DOHH2 (cell line): ENCODE results near the gene PLA2G4E.

Source experiments
- H3F3A ChIP-seq: fragments of 200-600 bp; sonication (generic), shearing (Covaris generic); 2 replicates; pipeline ENCODE4 v1.6.0; 2016; ENCODE audit warnings: antibody characterized with exemption, mild to moderate bottlenecking; ENCODE audit not compliant: control insufficient read depth, insufficient read depth
- H3K27ac ChIP-seq: fragments of 200-600 bp; sonication (generic); 2 replicates; pipeline ENCODE4 v1.5.1; 2014; ENCODE audit warnings: low read depth, mild to moderate bottlenecking, low read length, moderate library complexity
- H3K27me3 ChIP-seq: fragments of 200-600 bp; sonication (generic); 2 replicates; pipeline ENCODE4 v1.6.1; 2014; ENCODE audit warnings: mild to moderate bottlenecking, low read length, mixed read lengths; ENCODE audit not compliant: control insufficient read depth
- H3K36me3 ChIP-seq: fragments of 200-600 bp; sonication (generic); 2 replicates; pipeline ENCODE4 v1.6.1; 2014; ENCODE audit warnings: mild to moderate bottlenecking, low read length, moderate library complexity, mixed read lengths; ENCODE audit not compliant: control insufficient read depth
- H3K4me1 ChIP-seq: fragments of 200-600 bp; sonication (generic); 2 replicates; pipeline ENCODE4 v1.6.1; 2014; ENCODE audit warnings: mild to moderate bottlenecking, low read length, mixed read lengths; ENCODE audit not compliant: control insufficient read depth
- H3K4me2 ChIP-seq: fragments of 200-600 bp; sonication (generic); 2 replicates; pipeline ENCODE4 v1.6.0; 2014; ENCODE audit warnings: mild to moderate bottlenecking, low read length, moderate library complexity
- H3K4me3 ChIP-seq: fragments of 200-600 bp; sonication (generic); 2 replicates; pipeline ENCODE4 v1.5.1; 2014; ENCODE audit warnings: mild to moderate bottlenecking, low read length, mixed read lengths
- H3K79me2 ChIP-seq: fragments of 200-600 bp; sonication (generic); 2 replicates; pipeline ENCODE4 v1.6.1; 2014; ENCODE audit warnings: mild to moderate bottlenecking, low read length, mixed read lengths; ENCODE audit not compliant: control insufficient read depth
- H3K9me2 ChIP-seq: fragments of 200-600 bp; sonication (generic); replicated peaks from 2 replicates; pipeline ENCODE4 v1.6.1; 2014; ENCODE audit warnings: mild to moderate bottlenecking, low read length, mixed read lengths; ENCODE audit not compliant: control insufficient read depth
- H3K9me3 ChIP-seq: fragments of 200-600 bp; sonication (generic); 2 replicates; pipeline ENCODE4 v1.6.1; 2014; ENCODE audit warnings: antibody characterized with exemption, low read length, mixed read lengths; ENCODE audit not compliant: control insufficient read depth, insufficient read depth
- H4K20me1 ChIP-seq: fragments of 200-600 bp; sonication (generic); 2 replicates; pipeline ENCODE4 v1.6.0; 2014; ENCODE audit warnings: low read depth, mild to moderate bottlenecking, antibody characterized with exemption, low read length, moderate library complexity; ENCODE audit not compliant: control insufficient read depth, insufficient read depth
- EZH2phosphoT487 ChIP-seq: fragments of 200-600 bp; sonication (generic); IDR thresholded peaks from 2 replicates; pipeline ENCODE4 v1.6.1; 2017; ENCODE audit warnings: borderline replicate concordance, mild to moderate bottlenecking, antibody characterized with exemption, low read length, moderate library complexity, mixed read lengths
- TF ChIP-seq, protein P1 (sequence below): fragments of 200-600 bp; sonication (generic); IDR thresholded peaks from one replicate; pipeline ENCODE4 v1.5.1; 2014; ENCODE audit warnings: antibody characterized with exemption, mild to moderate bottlenecking, low read depth, low read length; ENCODE audit not compliant: poor library complexity, severe bottlenecking

Gene PLA2G4E

DNA sequence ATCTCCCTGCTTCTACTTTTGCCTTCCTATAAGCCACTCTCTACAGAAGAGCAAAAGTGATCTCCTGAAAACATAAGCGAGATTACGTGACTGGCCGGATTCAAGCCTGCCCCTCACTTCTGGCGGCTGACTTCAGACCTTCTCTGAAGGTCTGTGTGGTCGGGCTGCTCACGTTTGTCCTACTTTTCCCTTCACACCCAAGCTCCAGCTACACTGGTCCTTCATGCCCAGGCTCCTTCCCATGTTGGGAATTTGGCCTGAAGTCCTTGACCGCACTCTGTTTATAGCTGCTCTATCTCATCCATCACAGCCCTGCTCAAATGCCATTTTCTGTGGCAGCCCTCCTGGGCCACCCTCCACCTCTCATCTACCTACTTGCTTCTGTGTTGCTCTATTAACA, 6.7 kb upstream of the PLA2G4E start:
- no peak overlapping the region for H3K4me3 ChIP-seq
- H3K27ac ChIP-seq = no peak overlapping the region
- TF ChIP-seq EZH2phosphoT487 = no peak
- TF ChIP-seq, protein P1, sequence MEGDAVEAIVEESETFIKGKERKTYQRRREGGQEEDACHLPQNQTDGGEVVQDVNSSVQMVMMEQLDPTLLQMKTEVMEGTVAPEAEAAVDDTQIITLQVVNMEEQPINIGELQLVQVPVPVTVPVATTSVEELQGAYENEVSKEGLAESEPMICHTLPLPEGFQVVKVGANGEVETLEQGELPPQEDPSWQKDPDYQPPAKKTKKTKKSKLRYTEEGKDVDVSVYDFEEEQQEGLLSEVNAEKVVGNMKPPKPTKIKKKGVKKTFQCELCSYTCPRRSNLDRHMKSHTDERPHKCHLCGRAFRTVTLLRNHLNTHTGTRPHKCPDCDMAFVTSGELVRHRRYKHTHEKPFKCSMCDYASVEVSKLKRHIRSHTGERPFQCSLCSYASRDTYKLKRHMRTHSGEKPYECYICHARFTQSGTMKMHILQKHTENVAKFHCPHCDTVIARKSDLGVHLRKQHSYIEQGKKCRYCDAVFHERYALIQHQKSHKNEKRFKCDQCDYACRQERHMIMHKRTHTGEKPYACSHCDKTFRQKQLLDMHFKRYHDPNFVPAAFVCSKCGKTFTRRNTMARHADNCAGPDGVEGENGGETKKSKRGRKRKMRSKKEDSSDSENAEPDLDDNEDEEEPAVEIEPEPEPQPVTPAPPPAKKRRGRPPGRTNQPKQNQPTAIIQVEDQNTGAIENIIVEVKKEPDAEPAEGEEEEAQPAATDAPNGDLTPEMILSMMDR = no peak
- peaks cover 10% of the 10 kb centered on the region for H3K27me3 ChIP-seq
- H3K9me2 ChIP-seq = no peaks in the 10 kb centered on the region
- no peak overlapping the region for H3K4me2 ChIP-seq
- H3K79me2 ChIP-seq = no peaks in the 10 kb centered on the region
- H3K4me1 ChIP-seq = no peaks in the 10 kb centered on the region
- H3K36me3 ChIP-seq = no peaks in the 10 kb centered on the region
- no peaks in the 10 kb centered on the region for H4K20me1 ChIP-seq
- H3F3A ChIP-seq = no peaks in the 10 kb centered on the region
- H3K9me3 ChIP-seq = peaks cover 5% of the 10 kb centered on the region

DNA sequence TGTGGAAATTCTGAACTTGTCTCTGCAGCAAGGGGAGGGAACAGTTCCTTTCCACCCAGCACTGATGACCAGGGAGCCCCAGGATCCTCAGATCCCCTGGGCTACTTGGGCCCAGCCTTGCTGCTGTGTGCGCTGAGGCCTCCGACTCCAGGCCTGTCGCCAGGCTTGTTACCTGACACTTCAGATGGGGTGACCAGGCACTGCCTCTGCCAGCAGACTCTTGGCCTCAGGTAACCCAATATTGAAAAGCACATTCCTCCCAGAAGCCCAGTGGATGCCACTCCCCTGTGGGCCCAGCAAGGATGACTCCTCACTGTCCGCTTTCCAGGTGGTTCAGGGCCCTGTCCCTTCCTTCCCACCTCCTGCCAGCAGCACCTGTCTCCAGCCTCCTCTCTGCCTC, 3.5 kb upstream of the PLA2G4E start:
- H3K79me2 ChIP-seq = no peaks in the 10 kb centered on the region
- H3K36me3 ChIP-seq = no peaks in the 10 kb centered on the region
- H3K4me3 ChIP-seq = no peak overlapping the region
- H3K9me2 ChIP-seq = no peaks in the 10 kb centered on the region
- no peak for TF ChIP-seq EZH2phosphoT487
- TF ChIP-seq, protein P1 = no peak
- peaks cover 10% of the 10 kb centered on the region for H3K27me3 ChIP-seq
- no peak overlapping the region for H3K4me2 ChIP-seq
- no peaks in the 10 kb centered on the region for H3K4me1 ChIP-seq
- H3K27ac ChIP-seq = no peak overlapping the region
- H3F3A ChIP-seq = no peaks in the 10 kb centered on the region
- no peaks in the 10 kb centered on the region for H4K20me1 ChIP-seq
- no peaks in the 10 kb centered on the region for H3K9me3 ChIP-seq

DNA sequence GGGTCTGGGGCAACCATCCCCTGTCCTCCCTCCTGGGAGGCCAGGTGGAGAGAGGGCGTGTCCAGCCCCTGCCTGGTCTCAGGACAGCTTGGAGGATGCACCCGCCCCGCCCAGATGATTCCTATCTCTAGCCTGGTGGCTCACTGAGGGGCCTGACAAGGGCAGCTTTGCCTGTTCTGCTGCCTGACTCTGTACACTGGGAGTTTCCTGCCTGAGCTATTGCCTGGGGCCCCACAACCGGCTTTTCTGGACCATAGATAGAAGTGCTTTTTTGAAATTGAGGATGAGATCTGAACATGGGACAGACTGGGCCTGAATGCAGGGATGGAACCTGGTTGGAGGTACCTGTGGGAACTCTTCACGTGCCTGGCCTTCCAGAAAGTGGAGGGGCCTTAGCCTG, 751 bp upstream of the PLA2G4E start:
- Histone ChIP-seq H3K4me3 (no peak overlapping the region), H4K20me1 (no peaks in the 10 kb centered on the region), H3K4me2 (no peak overlapping the region), H3K36me3 (no peaks in the 10 kb centered on the region), H3F3A (no peaks in the 10 kb centered on the region), H3K27me3 (peaks cover 18% of the 10 kb centered on the region), H3K79me2 (no peaks in the 10 kb centered on the region), H3K9me3 (no peaks in the 10 kb centered on the region), H3K27ac (no peak overlapping the region), H3K4me1 (no peaks in the 10 kb centered on the region), H3K9me2 (no peaks in the 10 kb centered on the region)
- no peak for TF ChIP-seq EZH2phosphoT487
- TF ChIP-seq, protein P1 = no peak
